Measurements from ENCODE around the gene MAP3K13. TPM values are rescaled to one million over a fixed set of nuclear protein-coding genes. Genes with fewer than 3 reads are reported as not detected.

The MAP3K13 gene
- total RNA-seq, 3 donors from 2014 or later (not counting 1 experiment from before 2014, with no cell fraction given): 3.3 to 11.8 (median 9.8) TPM

GRCh38 chr3:185322101-185322719, 40.7 kb upstream of the MAP3K13 start:
- H3K9me3 Mint-ChIP-seq: no peaks in the 10 kb centered on the region
- no peaks in the 10 kb centered on the region for H3K36me3 Mint-ChIP-seq
- Histone ChIP-seq H3K4me3 (ENCODE audit: low read length) (no peak overlapping the region), H3K9me3 (ENCODE audit: control insufficient read depth, insufficient read depth, low read length) (no peaks in the 10 kb centered on the region), H3K27me3 (ENCODE audit: control insufficient read depth, insufficient read depth, low read length) (no peaks in the 10 kb centered on the region), H3K4me1 (ENCODE audit: control insufficient read depth, insufficient read depth, low read length) (no peaks in the 10 kb centered on the region), H3K27ac (ENCODE audit: low read length) (no peak overlapping the region), H3K36me3 (ENCODE audit: control insufficient read depth, insufficient read depth, low read length) (no peaks in the 10 kb centered on the region)
- H3K4me1 Mint-ChIP-seq: no peaks in the 10 kb centered on the region
- TF ChIP-seq, protein P1, sequence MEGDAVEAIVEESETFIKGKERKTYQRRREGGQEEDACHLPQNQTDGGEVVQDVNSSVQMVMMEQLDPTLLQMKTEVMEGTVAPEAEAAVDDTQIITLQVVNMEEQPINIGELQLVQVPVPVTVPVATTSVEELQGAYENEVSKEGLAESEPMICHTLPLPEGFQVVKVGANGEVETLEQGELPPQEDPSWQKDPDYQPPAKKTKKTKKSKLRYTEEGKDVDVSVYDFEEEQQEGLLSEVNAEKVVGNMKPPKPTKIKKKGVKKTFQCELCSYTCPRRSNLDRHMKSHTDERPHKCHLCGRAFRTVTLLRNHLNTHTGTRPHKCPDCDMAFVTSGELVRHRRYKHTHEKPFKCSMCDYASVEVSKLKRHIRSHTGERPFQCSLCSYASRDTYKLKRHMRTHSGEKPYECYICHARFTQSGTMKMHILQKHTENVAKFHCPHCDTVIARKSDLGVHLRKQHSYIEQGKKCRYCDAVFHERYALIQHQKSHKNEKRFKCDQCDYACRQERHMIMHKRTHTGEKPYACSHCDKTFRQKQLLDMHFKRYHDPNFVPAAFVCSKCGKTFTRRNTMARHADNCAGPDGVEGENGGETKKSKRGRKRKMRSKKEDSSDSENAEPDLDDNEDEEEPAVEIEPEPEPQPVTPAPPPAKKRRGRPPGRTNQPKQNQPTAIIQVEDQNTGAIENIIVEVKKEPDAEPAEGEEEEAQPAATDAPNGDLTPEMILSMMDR (IDR thresholded peaks at IDR 0.05): no peak
- no peak overlapping the region for H3K4me3 Mint-ChIP-seq
- no peak for ATAC-seq
- intact Hi-C loops (cut with micrococcal nuclease): no loop called here
- WGBS (ENCODE audit: insufficient coverage): 90% methylated on average over 4 of the region's 5 CpGs
- no peak overlapping the region for H3K27ac Mint-ChIP-seq
- H3K27me3 Mint-ChIP-seq (ENCODE audit: low read depth in 2 of 2): peaks cover 0 to 4% of the 10 kb centered on the region in 2 donors
- DNase-seq: no peak

DNA sequence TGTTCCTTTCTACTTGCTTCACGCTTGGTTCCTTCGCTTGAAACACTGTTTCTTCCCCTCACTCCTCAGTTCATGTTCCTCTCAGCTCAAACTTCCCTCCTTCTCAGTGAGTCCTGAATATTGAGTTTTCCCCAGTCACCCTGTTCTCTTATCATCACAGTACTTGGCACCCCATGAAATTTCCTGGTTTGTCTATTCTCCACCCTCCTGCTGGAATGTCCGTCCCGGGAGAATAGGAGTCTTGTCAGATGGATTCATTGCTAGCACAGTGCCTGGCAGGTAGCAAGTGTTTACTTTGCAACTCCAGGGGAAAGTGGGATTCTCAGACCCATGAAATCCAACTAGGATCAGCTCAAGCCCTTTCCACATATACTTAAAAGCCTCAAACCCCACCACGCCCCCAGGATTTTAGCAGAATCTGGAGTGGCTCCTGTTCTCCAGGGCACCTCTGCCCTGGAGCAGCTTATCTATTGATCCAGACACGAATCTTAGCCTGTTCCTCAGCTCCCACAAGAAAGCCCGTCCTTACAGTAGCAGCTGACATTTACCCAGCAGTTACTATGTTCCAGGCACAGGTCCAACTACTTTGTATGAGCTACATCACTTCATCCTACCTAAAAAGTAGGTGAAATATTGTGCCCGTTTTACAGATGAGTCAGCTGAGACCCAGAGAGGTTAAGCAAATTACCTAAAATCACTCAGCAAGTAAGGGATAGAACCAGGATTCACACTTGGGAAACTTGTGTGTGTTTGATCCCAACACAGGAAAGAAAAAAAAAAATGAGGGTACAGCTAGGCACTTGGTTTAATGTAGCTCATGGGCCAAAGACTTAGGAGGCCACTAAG, 36.8 kb upstream of the MAP3K13 start:
- H3K27ac ChIP-seq (ENCODE audit: low read length): no peak overlapping the region
- no peak overlapping the region for H3K4me3 Mint-ChIP-seq
- TF ChIP-seq, protein P1 (IDR thresholded peaks at IDR 0.05): no peak
- no peaks in the 10 kb centered on the region for H3K36me3 Mint-ChIP-seq
- no peak overlapping the region for H3K27ac Mint-ChIP-seq
- no peaks in the 10 kb centered on the region for H3K4me1 ChIP-seq (ENCODE audit: control insufficient read depth, insufficient read depth, low read length)
- H3K9me3 Mint-ChIP-seq: no peaks in the 10 kb centered on the region
- H3K4me1 Mint-ChIP-seq: no peaks in the 10 kb centered on the region
- H3K4me3 ChIP-seq (ENCODE audit: low read length): no peak overlapping the region
- H3K36me3 ChIP-seq (ENCODE audit: control insufficient read depth, insufficient read depth, low read length): no peaks in the 10 kb centered on the region
- DNase-seq (no peak), ATAC-seq (no peak)
- intact Hi-C loops (cut with micrococcal nuclease): no loop called here
- no peaks in the 10 kb centered on the region for H3K27me3 ChIP-seq (ENCODE audit: control insufficient read depth, insufficient read depth, low read length)
- WGBS (ENCODE audit: insufficient coverage): 90% methylated on average over 8 of the region's 8 CpGs
- H3K27me3 Mint-ChIP-seq (ENCODE audit: low read depth in 2 of 2): peaks cover 0 to 4% of the 10 kb centered on the region in 2 donors
- H3K9me3 ChIP-seq (ENCODE audit: control insufficient read depth, insufficient read depth, low read length): no peaks in the 10 kb centered on the region

- Mint-ChIP-seq H3K4me1 (peaks cover 0 to 3% of the 10 kb centered on the region in 2 donors), H3K36me3 (no peaks in the 10 kb centered on the region), H3K4me3 (no peak overlapping the region), H3K9me3 (no peaks in the 10 kb centered on the region), H3K27me3 (ENCODE audit: low read depth in 2 of 2) (peaks cover 0 to 4% of the 10 kb centered on the region in 2 donors), H3K27ac (no peak overlapping the region)
- H3K4me3 ChIP-seq (ENCODE audit: low read length): no peak overlapping the region
- no peak overlapping the region for H3K27ac ChIP-seq (ENCODE audit: low read length)
- no peaks in the 10 kb centered on the region for H3K4me1 ChIP-seq (ENCODE audit: control insufficient read depth, insufficient read depth, low read length)
- ATAC-seq: no peak
- WGBS (ENCODE audit: insufficient coverage): 77% methylated on average over 6 of the region's 6 CpGs
- intact Hi-C loops (cut with micrococcal nuclease): no loop called here
- DNase-seq: no peak
- no peaks in the 10 kb centered on the region for H3K27me3 ChIP-seq (ENCODE audit: control insufficient read depth, insufficient read depth, low read length)
- H3K9me3 ChIP-seq (ENCODE audit: control insufficient read depth, insufficient read depth, low read length): no peaks in the 10 kb centered on the region
- TF ChIP-seq, protein P1 (IDR thresholded peaks at IDR 0.05): no peak
- no peaks in the 10 kb centered on the region for H3K36me3 ChIP-seq (ENCODE audit: control insufficient read depth, insufficient read depth, low read length)
Observed at GRCh38 chr3:185327062-185327461, 35.9 kb upstream of the MAP3K13 start.
